HEK293 (cell line): ENCODE data around the gene MCOLN1.

ENCODE experiments used
- EGR2 ChIP-seq: fragments of 450-650 bp; formaldehyde crosslinking; IDR thresholded peaks from 2 replicates; pipeline ENCODE4 v1.5.1; 2016; ENCODE audit warnings: low read depth, missing biosample characterization, missing genetic modification characterization
- GFI1B ChIP-seq: fragments of 450-650 bp; formaldehyde crosslinking; IDR thresholded peaks from 2 replicates; pipeline ENCODE4 v1.5.1; 2016; ENCODE audit warnings: missing biosample characterization, missing genetic modification characterization
- GLI2 ChIP-seq: fragments of 450-650 bp; formaldehyde crosslinking; IDR thresholded peaks from 2 replicates; pipeline ENCODE4; 2017; ENCODE audit warnings: missing biosample characterization, missing genetic modification characterization, low read depth, borderline replicate concordance
- IKZF3 ChIP-seq: fragments of 450-650 bp; IDR thresholded peaks from 2 replicates; pipeline ENCODE4 v1.5.0; 2018; ENCODE audit warnings: missing biosample characterization, mild to moderate bottlenecking, missing genetic modification characterization, moderate library complexity
- MEIS1 ChIP-seq: sonication (generic); formaldehyde crosslinking; IDR thresholded peaks from 2 replicates; pipeline ENCODE4 v1.8.1; 2022; ENCODE audit warnings: missing genetic modification reagents, mild to moderate bottlenecking, borderline replicate concordance
- OVOL3 ChIP-seq: fragments of 450-650 bp; formaldehyde crosslinking; IDR thresholded peaks from 2 replicates; pipeline ENCODE4 v1.5.1; 2016; ENCODE audit warnings: missing biosample characterization, missing genetic modification characterization
- SP2 ChIP-seq: fragments of 450-650 bp; formaldehyde crosslinking; IDR thresholded peaks from 2 replicates; pipeline ENCODE4 v1.5.1; 2016; ENCODE audit warnings: missing biosample characterization, missing genetic modification characterization
- ZBTB7A ChIP-seq: fragments of 450-650 bp; formaldehyde crosslinking; IDR thresholded peaks from 2 replicates; pipeline ENCODE4 v1.5.1; 2016; ENCODE audit warnings: low read depth, missing biosample characterization, missing genetic modification characterization
- ZFHX2 ChIP-seq: fragments of 450-650 bp; formaldehyde crosslinking; conservative IDR thresholded peaks from 2 replicates; pipeline ENCODE4 v1.5.1; 2016; ENCODE audit warnings: missing biosample characterization, missing genetic modification characterization
- ZFP41 ChIP-seq: fragments of 450-650 bp; formaldehyde crosslinking; IDR thresholded peaks from 2 replicates; pipeline ENCODE4 v1.5.1; 2016; ENCODE audit warnings: missing biosample characterization, missing genetic modification characterization, borderline replicate concordance
- ZFP69B ChIP-seq: fragments of 450-650 bp; formaldehyde crosslinking; IDR thresholded peaks from 2 replicates; pipeline ENCODE4 v1.5.1; 2016; ENCODE audit warnings: missing biosample characterization, missing genetic modification characterization
- ZNF148 ChIP-seq: fragments of 450-650 bp; formaldehyde crosslinking; IDR thresholded peaks from 2 replicates; pipeline ENCODE4 v1.5.0; 2017; ENCODE audit warnings: missing biosample characterization, missing genetic modification characterization, borderline replicate concordance
- ZNF169 ChIP-seq: fragments of 450-650 bp; formaldehyde crosslinking; IDR thresholded peaks from 2 replicates; pipeline ENCODE4 v1.5.1; 2016; ENCODE audit warnings: missing biosample characterization, missing genetic modification characterization
- ZNF23 ChIP-seq: fragments of 450-650 bp; formaldehyde crosslinking; IDR thresholded peaks from 2 replicates; pipeline ENCODE4 v1.5.1; 2016; ENCODE audit warnings: missing biosample characterization, missing genetic modification characterization, borderline replicate concordance
- ZNF239 ChIP-seq: fragments of 450-650 bp; formaldehyde crosslinking; IDR thresholded peaks from 2 replicates; pipeline ENCODE4 v1.5.1; 2016; ENCODE audit warnings: missing biosample characterization, missing genetic modification characterization
- ZNF24 ChIP-seq: fragments of 450-650 bp; formaldehyde crosslinking; IDR thresholded peaks from 2 replicates; pipeline ENCODE4 v1.5.1; 2016; ENCODE audit warnings: missing biosample characterization, missing genetic modification characterization
- ZNF416 ChIP-seq: fragments of 450-650 bp; formaldehyde crosslinking; IDR thresholded peaks from 2 replicates; pipeline ENCODE4 v1.5.1; 2016; ENCODE audit warnings: missing biosample characterization, missing genetic modification characterization
- ZNF521 ChIP-seq: fragments of 450-650 bp; formaldehyde crosslinking; IDR thresholded peaks from 2 replicates; pipeline ENCODE4 v1.5.1; 2017; ENCODE audit warnings: missing biosample characterization, mild to moderate bottlenecking, missing genetic modification characterization
- ZNF549 ChIP-seq: fragments of 450-650 bp; IDR thresholded peaks from 2 replicates; pipeline ENCODE4 v1.5.1; 2018; ENCODE audit warnings: missing biosample characterization, missing genetic modification characterization, mild to moderate bottlenecking, inconsistent platforms, moderate library complexity
- ZNF560 ChIP-seq: fragments of 450-650 bp; formaldehyde crosslinking; IDR thresholded peaks from 2 replicates; pipeline ENCODE4 v1.5.1; 2017; ENCODE audit warnings: missing biosample characterization, missing genetic modification characterization, borderline replicate concordance
- ZNF658 ChIP-seq: fragments of 450-650 bp; formaldehyde crosslinking; IDR thresholded peaks from 2 replicates; pipeline ENCODE4; 2016; ENCODE audit warnings: missing biosample characterization, missing genetic modification characterization
- ZNF704 ChIP-seq: fragments of 450-650 bp; formaldehyde crosslinking; IDR thresholded peaks from 2 replicates; pipeline ENCODE4 v1.5.1; 2016; ENCODE audit warnings: missing biosample characterization, missing genetic modification characterization
- ZNF776 ChIP-seq: fragments of 450-650 bp; formaldehyde crosslinking; IDR thresholded peaks from 2 replicates; pipeline ENCODE4 v1.5.0; 2017; ENCODE audit warnings: missing biosample characterization, missing genetic modification characterization, borderline replicate concordance
- ZSCAN16 ChIP-seq: fragments of 450-650 bp; formaldehyde crosslinking; IDR thresholded peaks from 2 replicates; pipeline ENCODE4 v1.5.1; 2016; ENCODE audit warnings: missing biosample characterization, missing genetic modification characterization
- TF ChIP-seq, protein P1 (sequence below): fragments of 450-650 bp; formaldehyde crosslinking; IDR thresholded peaks from 2 replicates; pipeline ENCODE4 v1.5.1; 2016; ENCODE audit warnings: missing biosample characterization, missing genetic modification characterization
- TF ChIP-seq, protein P2 (sequence below): IDR thresholded peaks from 2 replicates; pipeline ENCODE4 v1.6.1; 2011; ENCODE audit warnings: mild to moderate bottlenecking, low read depth, low read length, borderline replicate concordance
- TF ChIP-seq, protein P3 (sequence below): fragments of 450-650 bp; formaldehyde crosslinking; IDR thresholded peaks from 2 replicates; pipeline ENCODE4 v1.5.1; 2017; ENCODE audit warnings: missing biosample characterization, missing genetic modification characterization
- TF ChIP-seq, protein P4 (sequence below): fragments of 450-650 bp; formaldehyde crosslinking; IDR thresholded peaks from 2 replicates; pipeline ENCODE4 v1.5.1; 2016; ENCODE audit warnings: missing biosample characterization, missing genetic modification characterization

MCOLN1 gene

DNA sequence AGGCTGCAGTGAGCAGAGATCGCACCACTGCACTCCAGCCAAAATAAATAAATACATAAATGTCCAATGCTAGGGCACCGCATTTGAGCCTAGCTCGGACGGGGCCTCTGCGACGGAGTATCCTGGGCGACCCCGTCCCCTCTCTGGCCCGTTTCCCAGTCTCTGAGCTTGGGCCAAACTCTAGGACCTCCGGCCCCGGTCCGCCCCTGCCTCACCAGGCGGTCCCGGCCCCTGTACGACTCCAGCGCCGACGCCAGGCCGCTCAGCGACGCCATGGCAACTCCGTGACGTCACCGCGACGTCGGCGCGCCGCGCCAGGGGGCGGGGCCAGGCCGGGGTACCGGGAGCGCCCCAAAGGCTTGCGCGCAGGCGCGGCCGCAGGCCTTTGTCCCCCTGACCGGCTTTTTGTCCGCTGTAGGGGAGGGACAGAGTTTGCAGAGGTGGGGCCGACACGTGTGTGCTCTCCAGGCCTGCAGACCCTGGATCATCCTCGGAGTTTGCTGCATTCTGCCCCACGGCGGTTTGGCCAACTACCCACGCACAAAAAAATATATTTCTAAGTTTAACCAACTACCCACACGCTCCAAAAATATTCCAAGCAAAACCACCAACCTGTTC lies 33.6 kb upstream of the MCOLN1 start, which contains the start of gene PEX11G (continued):
- TF ChIP-seq, protein P1, sequence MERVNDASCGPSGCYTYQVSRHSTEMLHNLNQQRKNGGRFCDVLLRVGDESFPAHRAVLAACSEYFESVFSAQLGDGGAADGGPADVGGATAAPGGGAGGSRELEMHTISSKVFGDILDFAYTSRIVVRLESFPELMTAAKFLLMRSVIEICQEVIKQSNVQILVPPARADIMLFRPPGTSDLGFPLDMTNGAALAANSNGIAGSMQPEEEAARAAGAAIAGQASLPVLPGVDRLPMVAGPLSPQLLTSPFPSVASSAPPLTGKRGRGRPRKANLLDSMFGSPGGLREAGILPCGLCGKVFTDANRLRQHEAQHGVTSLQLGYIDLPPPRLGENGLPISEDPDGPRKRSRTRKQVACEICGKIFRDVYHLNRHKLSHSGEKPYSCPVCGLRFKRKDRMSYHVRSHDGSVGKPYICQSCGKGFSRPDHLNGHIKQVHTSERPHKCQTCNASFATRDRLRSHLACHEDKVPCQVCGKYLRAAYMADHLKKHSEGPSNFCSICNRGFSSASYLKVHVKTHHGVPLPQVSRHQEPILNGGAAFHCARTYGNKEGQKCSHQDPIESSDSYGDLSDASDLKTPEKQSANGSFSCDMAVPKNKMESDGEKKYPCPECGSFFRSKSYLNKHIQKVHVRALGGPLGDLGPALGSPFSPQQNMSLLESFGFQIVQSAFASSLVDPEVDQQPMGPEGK, result peak; percentile 49
- TF ChIP-seq ZNF658 (tag by site-specific recombination), result no peak
- no peak for TF ChIP-seq ZNF549
- TF ChIP-seq GLI2 (tag by site-specific recombination), result no peak
- TF ChIP-seq MEIS1 (CRISPR knock-in tag), result no peak
- TF ChIP-seq ZNF169, result no peak
- no peak for TF ChIP-seq ZNF776 (tag by site-specific recombination)
- TF ChIP-seq ZFP69B (tag by site-specific recombination), result no peak; the same call in 1 of the 2 replicates
- no peak for TF ChIP-seq OVOL3 (tag by site-specific recombination)
- TF ChIP-seq ZFHX2 (tag by site-specific recombination), result peak; percentile 23
- TF ChIP-seq ZNF24 (tag by site-specific recombination), result no peak
- TF ChIP-seq, protein P2, sequence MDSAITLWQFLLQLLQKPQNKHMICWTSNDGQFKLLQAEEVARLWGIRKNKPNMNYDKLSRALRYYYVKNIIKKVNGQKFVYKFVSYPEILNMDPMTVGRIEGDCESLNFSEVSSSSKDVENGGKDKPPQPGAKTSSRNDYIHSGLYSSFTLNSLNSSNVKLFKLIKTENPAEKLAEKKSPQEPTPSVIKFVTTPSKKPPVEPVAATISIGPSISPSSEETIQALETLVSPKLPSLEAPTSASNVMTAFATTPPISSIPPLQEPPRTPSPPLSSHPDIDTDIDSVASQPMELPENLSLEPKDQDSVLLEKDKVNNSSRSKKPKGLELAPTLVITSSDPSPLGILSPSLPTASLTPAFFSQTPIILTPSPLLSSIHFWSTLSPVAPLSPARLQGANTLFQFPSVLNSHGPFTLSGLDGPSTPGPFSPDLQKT, result no peak
- TF ChIP-seq ZNF148 (tag by site-specific recombination), result no peak
- no peak for TF ChIP-seq IKZF3 (tag by site-specific recombination)
- TF ChIP-seq ZNF23 (tag by site-specific recombination), result no peak
- no peak for TF ChIP-seq ZSCAN16 (tag by site-specific recombination)
- TF ChIP-seq ZNF560, result no peak
- TF ChIP-seq ZFP41 (tag by site-specific recombination), result no peak
- TF ChIP-seq GFI1B (tag by site-specific recombination), result no peak
- no peak for TF ChIP-seq ZNF416 (tag by site-specific recombination)
- no peak for TF ChIP-seq ZNF239 (tag by site-specific recombination)
- no peak for TF ChIP-seq ZNF704 (tag by site-specific recombination)
- TF ChIP-seq, protein P3, sequence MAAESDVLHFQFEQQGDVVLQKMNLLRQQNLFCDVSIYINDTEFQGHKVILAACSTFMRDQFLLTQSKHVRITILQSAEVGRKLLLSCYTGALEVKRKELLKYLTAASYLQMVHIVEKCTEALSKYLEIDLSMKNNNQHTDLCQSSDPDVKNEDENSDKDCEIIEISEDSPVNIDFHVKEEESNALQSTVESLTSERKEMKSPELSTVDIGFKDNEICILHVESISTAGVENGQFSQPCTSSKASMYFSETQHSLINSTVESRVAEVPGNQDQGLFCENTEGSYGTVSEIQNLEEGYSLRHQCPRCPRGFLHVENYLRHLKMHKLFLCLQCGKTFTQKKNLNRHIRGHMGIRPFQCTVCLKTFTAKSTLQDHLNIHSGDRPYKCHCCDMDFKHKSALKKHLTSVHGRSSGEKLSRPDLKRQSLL (tag by site-specific recombination), result peak; percentile 82
- TF ChIP-seq EGR2 (tag by site-specific recombination), result peak; percentile 23; the same call in 1 of the 2 replicates
- TF ChIP-seq, protein P4, sequence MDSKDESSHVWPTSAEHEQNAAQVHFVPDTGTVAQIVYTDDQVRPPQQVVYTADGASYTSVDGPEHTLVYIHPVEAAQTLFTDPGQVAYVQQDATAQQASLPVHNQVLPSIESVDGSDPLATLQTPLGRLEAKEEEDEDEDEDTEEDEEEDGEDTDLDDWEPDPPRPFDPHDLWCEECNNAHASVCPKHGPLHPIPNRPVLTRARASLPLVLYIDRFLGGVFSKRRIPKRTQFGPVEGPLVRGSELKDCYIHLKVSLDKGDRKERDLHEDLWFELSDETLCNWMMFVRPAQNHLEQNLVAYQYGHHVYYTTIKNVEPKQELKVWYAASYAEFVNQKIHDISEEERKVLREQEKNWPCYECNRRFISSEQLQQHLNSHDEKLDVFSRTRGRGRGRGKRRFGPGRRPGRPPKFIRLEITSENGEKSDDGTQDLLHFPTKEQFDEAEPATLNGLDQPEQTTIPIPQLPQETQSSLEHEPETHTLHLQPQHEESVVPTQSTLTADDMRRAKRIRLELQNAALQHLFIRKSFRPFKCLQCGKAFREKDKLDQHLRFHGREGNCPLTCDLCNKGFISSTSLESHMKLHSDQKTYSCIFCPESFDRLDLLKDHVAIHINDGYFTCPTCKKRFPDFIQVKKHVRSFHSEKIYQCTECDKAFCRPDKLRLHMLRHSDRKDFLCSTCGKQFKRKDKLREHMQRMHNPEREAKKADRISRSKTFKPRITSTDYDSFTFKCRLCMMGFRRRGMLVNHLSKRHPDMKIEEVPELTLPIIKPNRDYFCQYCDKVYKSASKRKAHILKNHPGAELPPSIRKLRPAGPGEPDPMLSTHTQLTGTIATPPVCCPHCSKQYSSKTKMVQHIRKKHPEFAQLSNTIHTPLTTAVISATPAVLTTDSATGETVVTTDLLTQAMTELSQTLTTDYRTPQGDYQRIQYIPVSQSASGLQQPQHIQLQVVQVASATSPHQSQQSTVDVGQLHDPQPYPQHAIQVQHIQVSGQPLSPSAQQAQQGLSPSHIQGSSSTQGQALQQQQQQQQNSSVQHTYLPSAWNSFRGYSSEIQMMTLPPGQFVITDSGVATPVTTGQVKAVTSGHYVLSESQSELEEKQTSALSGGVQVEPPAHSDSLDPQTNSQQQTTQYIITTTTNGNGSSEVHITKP, result peak; percentile 57
- TF ChIP-seq SP2 (tag by site-specific recombination), result peak; percentile 30; the same call in 1 of the 2 replicates
- no peak for TF ChIP-seq ZNF521 (tag by site-specific recombination)
- no peak for TF ChIP-seq ZBTB7A (tag by site-specific recombination)
